HEK293T (cell line): Measurements from ENCODE around the gene ZPLD1.

ENCODE experiments used
- BHLHE40 ChIP-seq: fragments of 450-650 bp; IDR thresholded peaks from 2 replicates; pipeline ENCODE4 v1.6.1; 2016; ENCODE audit warnings: mild to moderate bottlenecking, moderate library complexity, borderline replicate concordance
- FOXM1 ChIP-seq: fragments of 450-650 bp; IDR thresholded peaks from 2 replicates; pipeline ENCODE4 v1.6.1; 2017; ENCODE audit warnings: mild to moderate bottlenecking, borderline replicate concordance
- NFRKB ChIP-seq: fragments of 450-650 bp; IDR thresholded peaks from 2 replicates; pipeline ENCODE4 v1.6.1; 2016; ENCODE audit warnings: mild to moderate bottlenecking, moderate library complexity
- PKNOX1 ChIP-seq: fragments of 450-650 bp; IDR thresholded peaks from 2 replicates; pipeline ENCODE4 v1.6.1; 2016
- SUZ12 ChIP-seq: fragments of 450-650 bp; IDR thresholded peaks from 2 replicates; pipeline ENCODE4 v1.6.1; 2016; ENCODE audit warnings: mild to moderate bottlenecking
- TARDBP ChIP-seq: fragments of 450-650 bp; IDR thresholded peaks from 2 replicates; pipeline ENCODE4 v1.6.1; 2016

- TF ChIP-seq BHLHE40 = no peak
- no peak for TF ChIP-seq FOXM1
- TF ChIP-seq NFRKB = no peak
- TF ChIP-seq TARDBP = no peak
- TF ChIP-seq PKNOX1 = no peak
- TF ChIP-seq SUZ12 = no peak
Measured at GRCh38 chr3:102398666-102399065, 36.1 kb upstream of the ZPLD1 start.
